Measurements from ENCODE around the gene WFDC1. TPM values are rescaled to one million over a fixed set of nuclear protein-coding genes. Genes with fewer than 3 reads are reported as not detected.
"Not testable (repeated sequence)": the region's sequence is repeated elsewhere in the genome, so short reads cannot be mapped to it uniquely, and the experiment has no call there.

The WFDC1 gene
- total and polyA plus RNA-seq, 8 donors, result 0.09 to 2.6 (median 0.39) TPM; not detected in 2

DNA sequence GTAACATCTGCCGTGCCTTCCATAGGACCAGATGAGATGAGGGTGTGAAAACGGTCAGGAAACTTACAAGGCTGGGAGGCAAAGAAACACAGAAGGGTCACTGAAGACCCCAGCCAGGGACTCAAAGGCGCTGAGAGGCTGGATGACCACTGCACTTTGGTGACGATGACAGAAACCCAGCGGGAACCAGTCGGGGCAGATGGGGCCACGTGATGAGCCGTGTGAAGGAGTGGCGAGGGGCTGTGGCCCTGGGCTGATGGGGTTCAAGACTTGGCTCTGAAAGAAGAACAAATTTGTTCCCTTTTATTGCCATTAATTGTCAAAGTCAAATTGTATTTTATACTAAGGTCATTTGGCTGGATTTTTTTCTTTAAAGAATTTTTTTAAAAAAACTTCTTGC is 45.1 kb downstream of the WFDC1 start:
- no peak overlapping the region for H3K4me3 ChIP-seq
- H3K27me3 ChIP-seq, result no peaks in the 10 kb centered on the region
- 41 to 69% methylated on average over 9 of the region's 9 CpGs for WGBS, 2 donors
- no peaks in the 10 kb centered on the region for H3K36me3 ChIP-seq
- no peaks in the 10 kb centered on the region for H3K9me3 ChIP-seq
- DNase-seq, result peak in 1 of 6 donors; percentile 21
- intact Hi-C loops (cut with DNase I), result no loop called here
- no peaks in the 10 kb centered on the region for H3K4me1 ChIP-seq
- TF ChIP-seq, protein P1, sequence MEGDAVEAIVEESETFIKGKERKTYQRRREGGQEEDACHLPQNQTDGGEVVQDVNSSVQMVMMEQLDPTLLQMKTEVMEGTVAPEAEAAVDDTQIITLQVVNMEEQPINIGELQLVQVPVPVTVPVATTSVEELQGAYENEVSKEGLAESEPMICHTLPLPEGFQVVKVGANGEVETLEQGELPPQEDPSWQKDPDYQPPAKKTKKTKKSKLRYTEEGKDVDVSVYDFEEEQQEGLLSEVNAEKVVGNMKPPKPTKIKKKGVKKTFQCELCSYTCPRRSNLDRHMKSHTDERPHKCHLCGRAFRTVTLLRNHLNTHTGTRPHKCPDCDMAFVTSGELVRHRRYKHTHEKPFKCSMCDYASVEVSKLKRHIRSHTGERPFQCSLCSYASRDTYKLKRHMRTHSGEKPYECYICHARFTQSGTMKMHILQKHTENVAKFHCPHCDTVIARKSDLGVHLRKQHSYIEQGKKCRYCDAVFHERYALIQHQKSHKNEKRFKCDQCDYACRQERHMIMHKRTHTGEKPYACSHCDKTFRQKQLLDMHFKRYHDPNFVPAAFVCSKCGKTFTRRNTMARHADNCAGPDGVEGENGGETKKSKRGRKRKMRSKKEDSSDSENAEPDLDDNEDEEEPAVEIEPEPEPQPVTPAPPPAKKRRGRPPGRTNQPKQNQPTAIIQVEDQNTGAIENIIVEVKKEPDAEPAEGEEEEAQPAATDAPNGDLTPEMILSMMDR (IDR thresholded peaks at IDR 0.05), result no peak
- H3K27ac ChIP-seq, result no peak overlapping the region
- FAIRE-seq, result no peak
- ATAC-seq, result no peak

DNA sequence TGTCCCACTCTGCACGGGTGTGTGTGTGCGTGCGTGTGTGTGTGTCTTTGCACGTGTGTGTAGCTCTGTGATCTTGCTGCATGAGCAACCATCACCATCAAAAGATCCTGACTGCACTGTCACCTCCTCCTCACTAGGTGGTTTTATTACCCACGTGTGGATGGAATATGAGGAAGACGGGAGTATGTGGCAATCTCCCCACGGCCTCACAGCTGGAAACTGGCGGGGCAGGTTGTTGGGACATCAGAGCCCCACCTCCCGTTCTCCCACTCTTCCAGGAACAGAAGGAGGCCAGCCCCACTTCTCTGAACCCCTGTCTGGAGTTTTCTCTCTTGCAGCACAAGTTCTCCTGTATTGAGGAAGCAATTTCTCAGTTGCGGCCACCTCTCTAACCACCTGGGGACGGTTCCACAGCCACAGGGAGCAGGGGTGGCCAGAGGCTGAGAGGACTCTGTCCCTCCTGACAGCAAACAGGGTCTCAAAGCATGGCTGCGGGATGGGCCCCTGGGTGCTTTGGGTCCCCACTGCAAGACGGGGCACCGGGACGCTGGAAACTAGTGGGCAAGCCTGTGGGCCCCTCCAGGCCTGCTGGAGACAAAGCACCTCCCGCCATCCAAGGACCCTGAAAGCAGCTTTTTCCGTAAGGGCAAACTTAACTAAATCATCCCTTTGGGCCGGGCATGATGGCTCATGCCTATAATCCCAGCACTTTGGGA is 45.8 kb downstream of the WFDC1 start:
- WGBS, 2 donors, result 53 to 56% methylated on average over 18 of the region's 18 CpGs
- Histone ChIP-seq H3K9me3 (no peaks in the 10 kb centered on the region), H3K4me3 (no peak overlapping the region), H3K27me3 (no peaks in the 10 kb centered on the region), H3K27ac (no peak overlapping the region), H3K36me3 (no peaks in the 10 kb centered on the region), H3K4me1 (no peaks in the 10 kb centered on the region)
- TF ChIP-seq, protein P1 (IDR thresholded peaks at IDR 0.05), result no peak
- intact Hi-C loops (cut with DNase I), result no loop called here
- FAIRE-seq (no peak), DNase-seq (no peak), ATAC-seq (peak in 1 of 4 donors; percentile 56)

DNA sequence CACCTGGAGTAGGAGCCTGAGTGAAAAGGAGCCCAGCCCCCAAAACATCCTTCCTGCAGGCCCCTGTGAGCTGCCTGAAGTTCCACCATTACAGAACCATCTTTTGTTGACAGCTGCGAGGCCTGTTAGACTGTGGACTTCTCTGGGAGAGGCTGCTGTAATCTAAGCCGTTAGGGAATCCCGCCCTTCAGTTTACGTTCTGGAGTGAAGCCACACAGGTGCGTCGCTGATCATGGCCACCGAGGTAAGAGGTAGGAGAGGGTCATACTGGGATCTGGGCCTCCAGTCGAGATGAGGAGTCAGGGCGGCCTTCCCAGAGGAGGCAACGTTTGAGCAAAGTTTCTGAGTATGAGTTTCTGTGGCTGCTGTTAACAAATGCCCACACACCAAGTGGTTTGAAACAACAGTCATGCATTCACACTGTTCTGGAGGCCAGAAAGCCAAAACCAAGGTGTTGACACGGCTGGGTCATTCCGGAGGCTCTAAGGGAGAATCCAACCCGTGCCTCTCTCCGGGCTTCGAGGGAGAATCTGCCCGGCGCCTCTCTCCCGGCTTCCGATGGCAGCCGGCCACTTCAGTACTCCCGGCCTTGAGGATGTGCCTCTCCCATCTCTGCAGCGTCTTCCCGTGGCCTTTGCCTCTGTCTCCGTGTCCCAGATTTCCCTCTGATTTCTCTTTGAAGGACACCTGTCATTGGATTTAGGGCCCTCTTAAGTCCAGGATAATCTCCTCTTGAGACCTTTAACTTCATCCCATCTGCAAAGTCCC is 47.0 kb downstream of the WFDC1 start:
- H3K9me3 ChIP-seq, result no peaks in the 10 kb centered on the region
- no peak overlapping the region for H3K4me3 ChIP-seq
- DNase-seq (no peak), FAIRE-seq (no peak), ATAC-seq (no peak)
- H3K27ac ChIP-seq, result no peak overlapping the region
- no peaks in the 10 kb centered on the region for H3K4me1 ChIP-seq
- no peaks in the 10 kb centered on the region for H3K36me3 ChIP-seq
- intact Hi-C loops (cut with DNase I), result no loop called here
- TF ChIP-seq, protein P1 (IDR thresholded peaks at IDR 0.05), result no peak
- WGBS, 2 donors, result 73 to 74% methylated on average over 24 of the region's 24 CpGs
- H3K27me3 ChIP-seq, result no peaks in the 10 kb centered on the region

DNA sequence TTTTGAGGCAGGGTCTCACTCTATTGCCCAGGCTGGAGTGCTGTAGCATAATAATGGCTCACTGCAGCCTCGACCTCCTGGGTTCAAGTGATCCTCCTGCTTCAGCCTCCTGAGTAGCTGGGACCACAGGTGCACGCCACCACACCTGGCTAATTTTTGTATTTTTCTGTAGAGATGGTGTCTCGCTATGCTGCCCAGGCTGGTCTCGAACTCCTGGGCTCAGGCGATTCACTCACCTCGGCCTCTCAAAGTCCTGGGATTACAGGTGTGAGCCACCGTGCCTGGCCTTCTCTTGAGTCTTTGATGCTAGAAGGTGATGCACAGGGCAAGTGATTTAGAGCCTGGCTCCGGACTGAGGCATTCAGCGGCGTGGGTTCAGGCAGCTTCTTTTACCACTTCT is 49.1 kb downstream of the WFDC1 start:
- H3K36me3 ChIP-seq; intact Hi-C loops (cut with DNase I); H3K4me1 ChIP-seq; FAIRE-seq; H3K4me3 ChIP-seq; H3K9me3 ChIP-seq; ATAC-seq; H3K27me3 ChIP-seq; H3K27ac ChIP-seq: not testable (repeated sequence)
- peak in 1 of 6 donors; percentile 10 for DNase-seq
- WGBS, 2 donors, result 83 to 91% methylated on average over 10 of the region's 10 CpGs

DNA sequence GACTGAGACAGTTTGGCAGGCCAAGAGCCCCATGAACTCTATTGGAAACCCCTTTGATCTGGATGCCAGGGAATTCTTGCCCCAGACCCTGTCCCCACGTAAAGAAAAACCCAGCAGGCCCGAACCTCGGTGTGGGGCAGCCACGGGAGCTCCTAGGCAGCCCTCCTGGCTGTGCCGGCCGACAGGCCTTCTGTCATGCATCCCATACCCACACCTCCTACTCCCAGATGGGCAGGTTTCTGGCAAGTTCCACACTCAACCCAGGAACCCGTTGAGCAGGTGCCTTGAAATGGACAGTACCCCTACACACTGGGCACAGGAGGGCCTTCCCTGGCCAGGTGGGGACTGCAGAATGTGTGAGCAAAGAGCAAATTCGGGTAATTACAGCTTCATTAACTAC is 50.1 kb downstream of the WFDC1 start:
- WGBS, 2 donors, result 73 to 82% methylated on average over 8 of the region's 8 CpGs
- FAIRE-seq (no peak), DNase-seq (no peak), ATAC-seq (no peak)
- TF ChIP-seq, protein P1 (IDR thresholded peaks at IDR 0.05), result no peak
- no peaks in the 10 kb centered on the region for H3K9me3 ChIP-seq
- no peaks in the 10 kb centered on the region for H3K27me3 ChIP-seq
- H3K4me1 ChIP-seq, result no peaks in the 10 kb centered on the region
- no peaks in the 10 kb centered on the region for H3K36me3 ChIP-seq
- no peak overlapping the region for H3K4me3 ChIP-seq
- H3K27ac ChIP-seq, result no peak overlapping the region
- intact Hi-C loops (cut with DNase I), result no loop called here
